HepG2 (cell line): ENCODE results near the gene MRPL42. TPM values are rescaled to one million over a fixed set of nuclear protein-coding genes. Genes with fewer than 3 reads are reported as not detected.

ENCODE experiments used
- ATAC-seq: fragments of 200-7000 bp; cut with Tn5 transposase; 3 replicates; pipeline ENCODE4 v1.9.1; 2020; ENCODE audit warnings: mild to moderate bottlenecking, moderate library complexity
- BruUV-seq: library from RNA; stranded (reverse); fragments of 400-500 nt; replicated peaks from 2 replicates; lab custom pipeline; 2021; lab: Mats Ljungman, UMichigan
- CTCF ChIA-PET: fragments of 300-600 bp; formaldehyde crosslinking; extraction: SDS; loops from one replicate; lab custom pipeline; 2021; ENCODE audit warnings: low total read pairs, inconsistent platforms, low intra/inter-chr PET ratio; lab: Yijun Ruan, JAX
- POLR2A ChIA-PET: fragments of 350-600 bp; sonication (Branson Sonifier 250); formaldehyde crosslinking; loops from one replicate; lab custom pipeline; 2020; ENCODE audit warnings: antibody characterized with exemption, inconsistent platforms; lab: Yijun Ruan, JAX
- DNase-seq: peaks from one replicate; pipeline ENCODE4 v3.0.0-alpha.2; 2015; ENCODE audit warnings: low spot score
- FAIRE-seq: peaks from 3 replicates; lab custom pipeline; 2011; peaks lifted over from hg19 to GRCh38; lab: Jason Lieb, UNC
- H2AFZ ChIP-seq: one replicate; pipeline ENCODE4 v1.6.1; 2011; ENCODE audit warnings: low read length, inconsistent platforms
- H3K27ac ChIP-seq: fragments of 300-600 bp; 3 replicates; pipeline ENCODE4 v1.8.0; 2011; ENCODE audit warnings: mixed run types, mild to moderate bottlenecking, mixed read lengths, low read length, inconsistent platforms; ENCODE audit not compliant: insufficient read depth; ENCODE audit errors: extremely low read length
- H3K27me3 ChIP-seq, 2 experiments: fragments of 200-600 bp in 1 of 2; 2 replicates in 1 of 2; 3 replicates in 1 of 2; pipeline versions ENCODE4 v1.6.0 to v1.8.0; 2011; ENCODE audit warnings: low read length in 2 of 2, mild to moderate bottlenecking in 2 of 2, moderate library complexity in 2 of 2, inconsistent platforms in 1 of 2; ENCODE audit not compliant: insufficient read depth in 2 of 2, control insufficient read depth in 1 of 2
- H3K36me3 ChIP-seq, 2 experiments: fragments of 200-600 bp in 1 of 2; replicated peaks in 1 of 2; 2 replicates in 1 of 2; 3 replicates in 1 of 2; pipeline versions ENCODE4 v1.5.1 to v1.8.0; 2011; ENCODE audit warnings: low read length in 2 of 2, inconsistent platforms in 1 of 2; ENCODE audit not compliant: insufficient read depth in 2 of 2, control insufficient read depth in 1 of 2
- H3K4me1 ChIP-seq: 2 replicates; pipeline ENCODE4 v1.5.1; 2012; ENCODE audit warnings: low read length, inconsistent platforms; ENCODE audit not compliant: insufficient read depth
- H3K4me2 ChIP-seq: 2 replicates; pipeline ENCODE4 v1.6.0; 2011; ENCODE audit warnings: low read depth, low read length, inconsistent platforms
- H3K4me3 ChIP-seq, 3 experiments: fragments of 200-600 bp in 1 of 3; sonication (generic), shearing (Covaris generic) in 1 of 3; replicated peaks in 1 of 3; 2 replicates each; pipeline ENCODE4 v1.5.1; 2011 to 2016; ENCODE audit warnings: low read length in 3 of 3, inconsistent platforms in 2 of 3, low read depth in 2 of 3, mild to moderate bottlenecking in 2 of 3, control low read depth in 1 of 3, mixed read lengths in 1 of 3; ENCODE audit not compliant: insufficient read depth in 1 of 3
- H3K79me2 ChIP-seq: one replicate; pipeline ENCODE4 v1.6.1; 2011; ENCODE audit warnings: low read length, inconsistent platforms; ENCODE audit not compliant: insufficient read depth
- H3K9ac ChIP-seq: 2 replicates; pipeline ENCODE4 v1.6.0; 2011; ENCODE audit warnings: mild to moderate bottlenecking, low read depth, low read length, inconsistent platforms; ENCODE audit not compliant: insufficient read depth
- H3K9me3 ChIP-seq: 2 replicates; pipeline ENCODE4 v1.5.1; 2012; ENCODE audit warnings: mild to moderate bottlenecking, low read length
- H4K20me1 ChIP-seq: 2 replicates; pipeline ENCODE4 v1.6.0; 2011; ENCODE audit warnings: inconsistent platforms, mild to moderate bottlenecking, low read length, moderate library complexity; ENCODE audit not compliant: insufficient read depth
- ERF ChIP-seq: IDR thresholded peaks from 2 replicates; pipeline ENCODE4 v1.6.1; 2018; ENCODE audit warnings: missing biosample characterization, missing genetic modification reagents
- GATAD2A ChIP-seq: IDR thresholded peaks from 2 replicates; pipeline ENCODE4 v1.6.1; 2016
- IRF9 ChIP-seq: sonication (generic); formaldehyde crosslinking; IDR thresholded peaks from 2 replicates; pipeline ENCODE4 v1.8.0; 2022; ENCODE audit warnings: missing genetic modification reagents, mild to moderate bottlenecking, borderline replicate concordance
- MEF2D ChIP-seq: sonication (generic); formaldehyde crosslinking; IDR thresholded peaks from 2 replicates; pipeline ENCODE4 v1.5.1; 2020; ENCODE audit warnings: mild to moderate bottlenecking, missing genetic modification reagents
- MZF1 ChIP-seq: sonication (generic); formaldehyde crosslinking; IDR thresholded peaks from 2 replicates; pipeline ENCODE4 v1.8.1; 2023; ENCODE audit warnings: mild to moderate bottlenecking, missing genetic modification reagents, borderline replicate concordance
- NR1H2 ChIP-seq: sonication (generic); formaldehyde crosslinking; IDR thresholded peaks from 2 replicates; pipeline ENCODE4 v1.8.1; 2022; ENCODE audit warnings: low read depth, missing genetic modification reagents, borderline replicate concordance
- NR2F2 ChIP-seq: IDR thresholded peaks from 2 replicates; pipeline ENCODE4 v1.6.1; 2012; ENCODE audit warnings: low read depth, inconsistent platforms, borderline replicate concordance
- PCBP2 ChIP-seq: fragments of 200-400 bp; formaldehyde crosslinking; optimal IDR thresholded peaks from 2 replicates; pipeline ENCODE3; 2018; ENCODE audit warnings: low read length, low read depth; ENCODE audit not compliant: poor library complexity, severe bottlenecking
- SALL1 ChIP-seq: sonication (generic); formaldehyde crosslinking; IDR thresholded peaks from 2 replicates; pipeline ENCODE4 v1.8.0; 2022; ENCODE audit warnings: mild to moderate bottlenecking, missing genetic modification reagents
- SRF ChIP-seq: IDR thresholded peaks from 2 replicates; pipeline ENCODE4 v1.6.1; 2011; ENCODE audit warnings: mild to moderate bottlenecking, low read depth, low read length, moderate library complexity
- U2AF2 ChIP-seq: fragments of 200-400 bp; formaldehyde crosslinking; IDR thresholded peaks from 2 replicates; pipeline ENCODE4 v1.6.1; 2017; ENCODE audit warnings: low read depth, mild to moderate bottlenecking, low read length
- ZBED4 ChIP-seq: sonication (generic); formaldehyde crosslinking; IDR thresholded peaks from 2 replicates; pipeline ENCODE4 v1.4.0; 2020; ENCODE audit warnings: missing genetic modification reagents, borderline replicate concordance
- ZBTB3 ChIP-seq: sonication (generic); formaldehyde crosslinking; IDR thresholded peaks from 2 replicates; pipeline ENCODE4 v1.4.0; 2020; ENCODE audit warnings: low read depth, mild to moderate bottlenecking, moderate library complexity, missing genetic modification reagents, borderline replicate concordance
- ZGPAT ChIP-seq: IDR thresholded peaks from 2 replicates; pipeline ENCODE4 v1.6.1; 2016; ENCODE audit warnings: mild to moderate bottlenecking
- ZMYM4 ChIP-seq: sonication (generic); formaldehyde crosslinking; IDR thresholded peaks from 2 replicates; pipeline ENCODE4 v1.8.1; 2023; ENCODE audit warnings: mild to moderate bottlenecking, missing genetic modification reagents
- ZNF160 ChIP-seq: sonication (generic); formaldehyde crosslinking; IDR thresholded peaks from 2 replicates; pipeline ENCODE4 v1.8.0; 2022; ENCODE audit warnings: mild to moderate bottlenecking, inconsistent platforms, missing genetic modification reagents
- ZNF337 ChIP-seq: sonication (generic); formaldehyde crosslinking; IDR thresholded peaks from 2 replicates; pipeline ENCODE4 v1.5.1; 2020; ENCODE audit warnings: missing genetic modification reagents, low read depth, mild to moderate bottlenecking, borderline replicate concordance
- ZNF432 ChIP-seq: sonication (generic); formaldehyde crosslinking; IDR thresholded peaks from 2 replicates; pipeline ENCODE4 v1.5.0; 2020; ENCODE audit warnings: missing genetic modification reagents, mild to moderate bottlenecking, borderline replicate concordance
- ZNF780A ChIP-seq: sonication (generic); formaldehyde crosslinking; IDR thresholded peaks from 2 replicates; pipeline ENCODE4 v1.8.0; 2022; ENCODE audit warnings: mild to moderate bottlenecking, missing genetic modification reagents, moderate library complexity
- WGBS: methylation state at CpG from one replicate; pipeline ENCODE4 v1.1.6; 2017; ENCODE audit warnings: low lambda C conversion rate; 5-methylcytosine and 5-hydroxymethylcytosine counted together
- in situ Hi-C: cut with HindIII; loops from 2 replicates; pipeline ENCODE4 v1.10.0; 2017; ENCODE audit warnings: low pct_unique_long_range_greater_than_20kb; ENCODE audit not compliant: extremely low pct_ligation_motif_present
- intact Hi-C: fragments of 100-400 bp; cut with micrococcal nuclease; formaldehyde crosslinking; loops from one replicate; pipeline ENCODE4 v1.10.0; 2022; ENCODE audit not compliant: unreplicated experiment
- polyA plus RNA-seq, 8 experiments: library from polyadenylated mRNA; depleted of rRNA in 3 of 8; stranded (reverse) in 7 of 8; unstranded in 1 of 8; fragments of >200 nt; fragmentation: Illumina TruSeq in 4 of 8; extraction: Trizol in 4 of 8; gene quantifications; 2 replicates each; pipeline versions ENCODE4 v1.2.1 to v1.2.3, GENCODE V29; 2011 to 2016; ENCODE audit warnings: low read depth in 4 of 8, missing spikeins in 1 of 8, mixed read lengths in 1 of 8; ENCODE audit not compliant: insufficient read depth in 1 of 8
- total RNA-seq, 5 experiments: library from RNA; depleted of rRNA; stranded (reverse); fragments of >200 nt; fragmentation: Illumina TruSeq; extraction: Trizol; gene quantifications; 2 replicates each; pipeline ENCODE4 v1.2.3, GENCODE V29; 2016; ENCODE audit warnings: low read depth in 1 of 5

Gene MRPL42
- total and polyA plus RNA-seq, 2 of the 13 experiments (the other 11 are each of a cell fraction or from before 2014, with no cell fraction given): 93.3 to 148 TPM

- no peaks in the 10 kb centered on the region for H3K36me3 ChIP-seq
- H3K9ac ChIP-seq: no peak overlapping the region
- no peaks in the 10 kb centered on the region for H3K9me3 ChIP-seq
- peaks cover 46% of the 10 kb centered on the region for H3K4me1 ChIP-seq
- WGBS: 58% methylated on average over 7 of the region's 7 CpGs
- H3K4me3 ChIP-seq: no peak overlapping the region
- H3K27me3 ChIP-seq: no peaks in the 10 kb centered on the region; a peak in 1 of 5 replicates
- intact Hi-C loops (no loop called here), in situ Hi-C loops (no loop called here)
- ATAC-seq: no peak
- no peak for DNase-seq
- BruUV-seq: no TSS peak
- no peak overlapping the region for H3K27ac ChIP-seq
- FAIRE-seq: no peak
- H3K79me2 ChIP-seq: no peaks in the 10 kb centered on the region
- H2AFZ ChIP-seq: no peak overlapping the region
- POLR2A ChIA-PET: interaction anchor here (0.7 to 1.3 kb wide), 2 partner anchors 10 to 103 kb away, joined by 3 read pairs; no protein-coding TSS in a partner anchor
- CTCF ChIA-PET: no interaction called here
- no peaks in the 10 kb centered on the region for H4K20me1 ChIP-seq
- no peak overlapping the region; the same call in 1 of the 2 replicates for H3K4me2 ChIP-seq
- no peak for TF ChIP-seq IRF9 (CRISPR knock-in tag)
- TF ChIP-seq SRF: no peak
- no peak for TF ChIP-seq ZGPAT
- no peak for TF ChIP-seq MZF1 (CRISPR knock-in tag)
- no peak for TF ChIP-seq NR2F2
- no peak for TF ChIP-seq SALL1 (CRISPR knock-in tag)
- TF ChIP-seq ZNF337 (CRISPR knock-in tag): no peak
- no peak for TF ChIP-seq GATAD2A
- TF ChIP-seq ZNF160: no peak
- TF ChIP-seq ERF (CRISPR knock-in tag): no peak
- no peak for TF ChIP-seq PCBP2
- no peak for TF ChIP-seq NR1H2 (CRISPR knock-in tag)
- TF ChIP-seq ZNF432: no peak
- TF ChIP-seq MEF2D: no peak
- TF ChIP-seq ZBED4 (CRISPR knock-in tag): no peak
- no peak for TF ChIP-seq ZMYM4 (CRISPR knock-in tag)
- TF ChIP-seq ZBTB3 (CRISPR knock-in tag): no peak
- no peak for TF ChIP-seq U2AF2
- TF ChIP-seq ZNF780A (CRISPR knock-in tag): no peak
These were observed 6.4 kb upstream of the MRPL42 start for GRCh38 chr12:93460902-93461301.
